ENCODE measurements around the gene ADIPOR2. TPM values are rescaled to one million over a fixed set of nuclear protein-coding genes. Genes with fewer than 3 reads are reported as not detected.

Gene ADIPOR2
- total RNA-seq, 1 donor from 2014 or later, result 83.6 TPM

- Mint-ChIP-seq H3K4me1 (ENCODE audit: low read depth) (peaks cover 54% of the 10 kb centered on the region), H3K36me3 (ENCODE audit: insufficient read depth) (peaks cover 11% of the 10 kb centered on the region), H3K27ac (peak overlapping the region; percentile 6), H3K9me3 (ENCODE audit: low read depth) (no peaks in the 10 kb centered on the region), H3K27me3 (no peaks in the 10 kb centered on the region), H3K4me3 (ENCODE audit: low read depth) (no peak overlapping the region)
- no peak for DNase-seq (ENCODE audit: low spot score, unreplicated experiment)
- TF ChIP-seq, protein P1, sequence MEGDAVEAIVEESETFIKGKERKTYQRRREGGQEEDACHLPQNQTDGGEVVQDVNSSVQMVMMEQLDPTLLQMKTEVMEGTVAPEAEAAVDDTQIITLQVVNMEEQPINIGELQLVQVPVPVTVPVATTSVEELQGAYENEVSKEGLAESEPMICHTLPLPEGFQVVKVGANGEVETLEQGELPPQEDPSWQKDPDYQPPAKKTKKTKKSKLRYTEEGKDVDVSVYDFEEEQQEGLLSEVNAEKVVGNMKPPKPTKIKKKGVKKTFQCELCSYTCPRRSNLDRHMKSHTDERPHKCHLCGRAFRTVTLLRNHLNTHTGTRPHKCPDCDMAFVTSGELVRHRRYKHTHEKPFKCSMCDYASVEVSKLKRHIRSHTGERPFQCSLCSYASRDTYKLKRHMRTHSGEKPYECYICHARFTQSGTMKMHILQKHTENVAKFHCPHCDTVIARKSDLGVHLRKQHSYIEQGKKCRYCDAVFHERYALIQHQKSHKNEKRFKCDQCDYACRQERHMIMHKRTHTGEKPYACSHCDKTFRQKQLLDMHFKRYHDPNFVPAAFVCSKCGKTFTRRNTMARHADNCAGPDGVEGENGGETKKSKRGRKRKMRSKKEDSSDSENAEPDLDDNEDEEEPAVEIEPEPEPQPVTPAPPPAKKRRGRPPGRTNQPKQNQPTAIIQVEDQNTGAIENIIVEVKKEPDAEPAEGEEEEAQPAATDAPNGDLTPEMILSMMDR (IDR thresholded peaks at IDR 0.05; ENCODE audit: unreplicated experiment), result no peak
Measured at GRCh38 chr12:1695886-1696670, 5.2 kb downstream of the ADIPOR2 start.

- TF ChIP-seq, protein P1 (IDR thresholded peaks at IDR 0.05; ENCODE audit: unreplicated experiment), result no peak
- Mint-ChIP-seq H3K4me1 (ENCODE audit: low read depth) (peaks cover 51% of the 10 kb centered on the region), H3K36me3 (ENCODE audit: insufficient read depth) (peaks cover 11% of the 10 kb centered on the region), H3K9me3 (ENCODE audit: low read depth) (no peaks in the 10 kb centered on the region), H3K27ac (peak overlapping the region; percentile 6), H3K27me3 (no peaks in the 10 kb centered on the region), H3K4me3 (ENCODE audit: low read depth) (no peak overlapping the region)
- DNase-seq (ENCODE audit: low spot score, unreplicated experiment), result no peak
Measured at GRCh38 chr12:1696800-1697199, 5.9 kb downstream of the ADIPOR2 start.

DNA sequence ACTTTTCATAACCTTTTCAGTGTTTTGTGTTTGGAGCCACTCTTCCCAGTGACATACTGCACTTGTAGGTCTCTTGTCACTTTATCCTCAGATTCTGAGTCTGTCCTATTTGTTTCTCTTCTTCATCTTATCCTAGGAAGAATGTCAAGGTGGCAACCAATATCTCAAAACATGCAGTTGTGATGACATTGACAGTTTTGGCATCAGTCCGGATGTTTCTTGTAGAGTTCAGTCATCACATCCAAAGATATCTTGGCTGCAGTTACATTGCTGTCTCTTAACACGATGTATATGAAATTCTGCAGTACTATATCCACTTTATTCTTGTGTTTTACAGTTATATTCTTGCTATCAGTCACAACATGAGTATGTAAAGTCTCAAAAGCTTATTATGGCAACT lies 6.4 kb downstream of the ADIPOR2 start:
- H3K27ac Mint-ChIP-seq, result peak overlapping the region; percentile 43
- H3K36me3 Mint-ChIP-seq (ENCODE audit: insufficient read depth), result peaks cover 15% of the 10 kb centered on the region
- H3K4me3 Mint-ChIP-seq (ENCODE audit: low read depth), result no peak overlapping the region
- no peak for DNase-seq (ENCODE audit: low spot score, unreplicated experiment)
- no peaks in the 10 kb centered on the region for H3K9me3 Mint-ChIP-seq (ENCODE audit: low read depth)
- TF ChIP-seq, protein P1 (IDR thresholded peaks at IDR 0.05; ENCODE audit: unreplicated experiment), result no peak
- no peaks in the 10 kb centered on the region for H3K27me3 Mint-ChIP-seq
- peaks cover 49% of the 10 kb centered on the region for H3K4me1 Mint-ChIP-seq (ENCODE audit: low read depth)

- H3K27me3 Mint-ChIP-seq, result no peaks in the 10 kb centered on the region
- peak overlapping the region; percentile 72 for H3K27ac Mint-ChIP-seq
- peaks cover 17% of the 10 kb centered on the region for H3K36me3 Mint-ChIP-seq (ENCODE audit: insufficient read depth)
- no peak overlapping the region for H3K4me3 Mint-ChIP-seq (ENCODE audit: low read depth)
- DNase-seq (ENCODE audit: low spot score, unreplicated experiment), result no peak
- TF ChIP-seq, protein P1 (IDR thresholded peaks at IDR 0.05; ENCODE audit: unreplicated experiment), result peak; percentile 13
- no peaks in the 10 kb centered on the region for H3K9me3 Mint-ChIP-seq (ENCODE audit: low read depth)
- peaks cover 44% of the 10 kb centered on the region for H3K4me1 Mint-ChIP-seq (ENCODE audit: low read depth)
Measured at GRCh38 chr12:1698720-1699119, 7.8 kb downstream of the ADIPOR2 start.

GRCh38 chr12:1702713-1703112 lies 11.8 kb downstream of the ADIPOR2 start:
- Mint-ChIP-seq H3K36me3 (ENCODE audit: insufficient read depth) (peaks cover 27% of the 10 kb centered on the region), H3K9me3 (ENCODE audit: low read depth) (no peaks in the 10 kb centered on the region), H3K4me3 (ENCODE audit: low read depth) (no peak overlapping the region), H3K27ac (no peak overlapping the region), H3K27me3 (no peaks in the 10 kb centered on the region), H3K4me1 (ENCODE audit: low read depth) (peaks cover 35% of the 10 kb centered on the region)
- TF ChIP-seq, protein P1 (IDR thresholded peaks at IDR 0.05; ENCODE audit: unreplicated experiment), result no peak
- DNase-seq (ENCODE audit: low spot score, unreplicated experiment), result no peak
